ENCODE results near the gene SOX12.

The SOX12 gene

GRCh38 chr20:295804-296203 is 29.5 kb upstream of the SOX12 start:
- ATAC-seq (replicated peaks) (no peak), DNase-seq (no peak)
- Mint-ChIP-seq H3K4me3 (peak overlapping the region; percentile 99 to 100), H3K9me3 (no peaks in the 10 kb centered on the region), H3K27ac (peak overlapping the region in 1 of 2 donors; percentile 100), H3K36me3 (ENCODE audit: insufficient read depth) (peaks cover 24% of the 10 kb centered on the region), H3K27me3 (no peaks in the 10 kb centered on the region), H3K4me1 (ENCODE audit: low read depth in 2 of 2) (peaks cover 30 to 33% of the 10 kb centered on the region in 2 donors)

- Mint-ChIP-seq H3K27ac (peak within 1 kb of the TSS; percentile 98 to 100), H3K4me1 (ENCODE audit: low read depth in 2 of 2) (peaks cover 35% of the 10 kb centered on the region in 2 donors), H3K4me3 (peak within 1 kb of the TSS; percentile 99 to 100), H3K27me3 (no peaks in the 10 kb centered on the region), H3K36me3 (ENCODE audit: insufficient read depth) (peaks cover 24% of the 10 kb centered on the region), H3K9me3 (no peaks in the 10 kb centered on the region)
- ATAC-seq (replicated peaks) (peak; percentile 89), DNase-seq (peak; percentile 76 to 78 (median 76))
Observed at GRCh38 chr20:297098-297924, 28.0 kb upstream of the SOX12 start, which contains the start of gene ZCCHC3. Gene ZCCHC3, plus strand, starts transcription at chr20:297570. Its CDS starts 17 bp downstream, at chr20:297587.

- Mint-ChIP-seq H3K4me1 (ENCODE audit: low read depth in 2 of 2) (peaks cover 35% of the 10 kb centered on the region in 2 donors), H3K27ac (peak overlapping the region; percentile 98 to 100), H3K4me3 (peak overlapping the region; percentile 99 to 100), H3K36me3 (ENCODE audit: insufficient read depth) (peaks cover 24% of the 10 kb centered on the region), H3K9me3 (no peaks in the 10 kb centered on the region), H3K27me3 (no peaks in the 10 kb centered on the region)
- DNase-seq, result peak; percentile 11 to 30 (median 13)
- ATAC-seq (replicated peaks), result peak; percentile 33
Observed at GRCh38 chr20:297925-298775, 27.2 kb upstream of the SOX12 start.

- no peaks in the 10 kb centered on the region for H3K27me3 Mint-ChIP-seq
- peak overlapping the region; percentile 98 to 100 for H3K27ac Mint-ChIP-seq
- DNase-seq (no peak), ATAC-seq (replicated peaks) (peak; percentile 11)
- no peaks in the 10 kb centered on the region for H3K9me3 Mint-ChIP-seq
- H3K36me3 Mint-ChIP-seq (ENCODE audit: insufficient read depth), result peaks cover 24% of the 10 kb centered on the region
- peak overlapping the region; percentile 99 to 100 for H3K4me3 Mint-ChIP-seq
- peaks cover 35% of the 10 kb centered on the region in 2 donors for H3K4me1 Mint-ChIP-seq (ENCODE audit: low read depth in 2 of 2)
Observed at GRCh38 chr20:298776-299391, 26.5 kb upstream of the SOX12 start.

GRCh38 chr20:300345-300990 is 24.9 kb upstream of the SOX12 start:
- peaks cover 24% of the 10 kb centered on the region for H3K36me3 Mint-ChIP-seq (ENCODE audit: insufficient read depth)
- peak overlapping the region in 1 of 2 donors; percentile 100 for H3K4me3 Mint-ChIP-seq
- no peak for ATAC-seq (replicated peaks)
- peak overlapping the region in 1 of 2 donors; percentile 68 for H3K27ac Mint-ChIP-seq
- no peak for DNase-seq
- no peaks in the 10 kb centered on the region for H3K27me3 Mint-ChIP-seq
- peaks cover 35% of the 10 kb centered on the region in 2 donors for H3K4me1 Mint-ChIP-seq (ENCODE audit: low read depth in 2 of 2)
- H3K9me3 Mint-ChIP-seq, result no peaks in the 10 kb centered on the region

GRCh38 chr20:301886-302848 is 23.2 kb upstream of the SOX12 start:
- H3K27ac Mint-ChIP-seq, result peak overlapping the region in 1 of 2 donors; percentile 70
- H3K4me3 Mint-ChIP-seq, result no peak overlapping the region
- peaks cover 21% of the 10 kb centered on the region for H3K36me3 Mint-ChIP-seq (ENCODE audit: insufficient read depth)
- H3K4me1 Mint-ChIP-seq (ENCODE audit: low read depth in 2 of 2), result peaks cover 26 to 27% of the 10 kb centered on the region in 2 donors
- no peak for DNase-seq
- H3K27me3 Mint-ChIP-seq, result no peaks in the 10 kb centered on the region
- no peaks in the 10 kb centered on the region for H3K9me3 Mint-ChIP-seq
- ATAC-seq (replicated peaks), result no peak

- Mint-ChIP-seq H3K9me3 (no peaks in the 10 kb centered on the region), H3K4me3 (no peak overlapping the region), H3K36me3 (ENCODE audit: insufficient read depth) (peaks cover 7% of the 10 kb centered on the region), H3K4me1 (ENCODE audit: low read depth in 2 of 2) (peaks cover 8 to 12% of the 10 kb centered on the region in 2 donors), H3K27me3 (no peaks in the 10 kb centered on the region), H3K27ac (peak overlapping the region in 1 of 2 donors; percentile 44)
- DNase-seq (no peak), ATAC-seq (replicated peaks) (no peak)
Observed at GRCh38 chr20:305745-306144, 19.6 kb upstream of the SOX12 start.

- no peaks in the 10 kb centered on the region for H3K27me3 Mint-ChIP-seq
- no peak overlapping the region for H3K4me3 Mint-ChIP-seq
- DNase-seq (no peak), ATAC-seq (replicated peaks) (no peak)
- H3K9me3 Mint-ChIP-seq, result no peaks in the 10 kb centered on the region
- peaks cover 7% of the 10 kb centered on the region for H3K36me3 Mint-ChIP-seq (ENCODE audit: insufficient read depth)
- no peak overlapping the region for H3K27ac Mint-ChIP-seq
- H3K4me1 Mint-ChIP-seq (ENCODE audit: low read depth in 2 of 2), result peaks cover 6 to 7% of the 10 kb centered on the region in 2 donors
Observed at GRCh38 chr20:308427-309038, 16.8 kb upstream of the SOX12 start.

- H3K4me1 Mint-ChIP-seq (ENCODE audit: low read depth in 2 of 2), result peaks cover 6 to 7% of the 10 kb centered on the region in 2 donors
- peak overlapping the region in 1 of 2 donors; percentile 20 for H3K27ac Mint-ChIP-seq
- no peak overlapping the region for H3K4me3 Mint-ChIP-seq
Observed at GRCh38 chr20:309306-309840, 16.0 kb upstream of the SOX12 start.

GRCh38 chr20:309841-310644 is 15.3 kb upstream of the SOX12 start:
- Mint-ChIP-seq H3K4me1 (ENCODE audit: low read depth in 2 of 2) (peaks cover 6 to 7% of the 10 kb centered on the region in 2 donors), H3K27me3 (no peaks in the 10 kb centered on the region), H3K27ac (peak overlapping the region; percentile 85 to 87), H3K36me3 (ENCODE audit: insufficient read depth) (peaks cover 7% of the 10 kb centered on the region), H3K4me3 (peak overlapping the region; percentile 71 to 72), H3K9me3 (no peaks in the 10 kb centered on the region)
- ATAC-seq (replicated peaks) (peak; percentile 99), DNase-seq (peak; percentile 41 to 51 (median 51))

More at GRCh38 chr20:309306-309840, 16.0 kb upstream of the SOX12 start:
- Mint-ChIP-seq H3K27me3 (no peaks in the 10 kb centered on the region), H3K9me3 (no peaks in the 10 kb centered on the region), H3K36me3 (ENCODE audit: insufficient read depth) (peaks cover 7% of the 10 kb centered on the region)
- DNase-seq (no peak), ATAC-seq (replicated peaks) (no peak)

- ATAC-seq (replicated peaks) (no peak), DNase-seq (no peak)
- Mint-ChIP-seq H3K36me3 (ENCODE audit: insufficient read depth) (peaks cover 5% of the 10 kb centered on the region), H3K9me3 (no peaks in the 10 kb centered on the region), H3K27ac (peak overlapping the region; percentile 85 to 87), H3K27me3 (no peaks in the 10 kb centered on the region), H3K4me3 (peak overlapping the region; percentile 71 to 72), H3K4me1 (ENCODE audit: low read depth in 2 of 2) (peaks cover 6 to 7% of the 10 kb centered on the region in 2 donors)
Observed at GRCh38 chr20:310645-311044, 14.7 kb upstream of the SOX12 start.

Data from effector memory CD8-positive, alpha-beta T cell (primary cell).